Measurements from ENCODE around the gene RC3H1. TPM values are rescaled to one million over a fixed set of nuclear protein-coding genes. Genes with fewer than 3 reads are reported as not detected.

Gene RC3H1
- total RNA-seq, 1 experiment from 2014 or later: 26.9 TPM

- DNase-seq (ENCODE audit: unreplicated experiment): no peak
- no TSS peak for BruUV-seq (replicated peaks)
- Mint-ChIP-seq H3K27me3 (ENCODE audit: insufficient read depth, unreplicated experiment) (no peaks in the 10 kb centered on the region), H3K27ac (ENCODE audit: low read depth, unreplicated experiment) (no peak overlapping the region), H3K9me3 (ENCODE audit: unreplicated experiment) (no peaks in the 10 kb centered on the region), H3K4me1 (ENCODE audit: insufficient read depth, unreplicated experiment) (no peaks in the 10 kb centered on the region), H3K36me3 (ENCODE audit: insufficient read depth, unreplicated experiment) (no peaks in the 10 kb centered on the region), H3K4me3 (ENCODE audit: unreplicated experiment) (no peak overlapping the region)
- POLR2A ChIA-PET: no interaction called here
- intact Hi-C loops (cut with micrococcal nuclease): no loop called here
- CTCF ChIA-PET: interaction anchor here (0.6 to 0.7 kb wide), 3 partner anchors 20 to 315 kb away, joined by 3 to 4 read pairs (median 3); no protein-coding TSS in a partner anchor
- TF ChIP-seq, protein P1, sequence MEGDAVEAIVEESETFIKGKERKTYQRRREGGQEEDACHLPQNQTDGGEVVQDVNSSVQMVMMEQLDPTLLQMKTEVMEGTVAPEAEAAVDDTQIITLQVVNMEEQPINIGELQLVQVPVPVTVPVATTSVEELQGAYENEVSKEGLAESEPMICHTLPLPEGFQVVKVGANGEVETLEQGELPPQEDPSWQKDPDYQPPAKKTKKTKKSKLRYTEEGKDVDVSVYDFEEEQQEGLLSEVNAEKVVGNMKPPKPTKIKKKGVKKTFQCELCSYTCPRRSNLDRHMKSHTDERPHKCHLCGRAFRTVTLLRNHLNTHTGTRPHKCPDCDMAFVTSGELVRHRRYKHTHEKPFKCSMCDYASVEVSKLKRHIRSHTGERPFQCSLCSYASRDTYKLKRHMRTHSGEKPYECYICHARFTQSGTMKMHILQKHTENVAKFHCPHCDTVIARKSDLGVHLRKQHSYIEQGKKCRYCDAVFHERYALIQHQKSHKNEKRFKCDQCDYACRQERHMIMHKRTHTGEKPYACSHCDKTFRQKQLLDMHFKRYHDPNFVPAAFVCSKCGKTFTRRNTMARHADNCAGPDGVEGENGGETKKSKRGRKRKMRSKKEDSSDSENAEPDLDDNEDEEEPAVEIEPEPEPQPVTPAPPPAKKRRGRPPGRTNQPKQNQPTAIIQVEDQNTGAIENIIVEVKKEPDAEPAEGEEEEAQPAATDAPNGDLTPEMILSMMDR (IDR thresholded peaks at IDR 0.05; ENCODE audit: unreplicated experiment): no peak
These were observed 109.0 kb downstream of the RC3H1 start for GRCh38 chr1:173913111-173913510.

DNA sequence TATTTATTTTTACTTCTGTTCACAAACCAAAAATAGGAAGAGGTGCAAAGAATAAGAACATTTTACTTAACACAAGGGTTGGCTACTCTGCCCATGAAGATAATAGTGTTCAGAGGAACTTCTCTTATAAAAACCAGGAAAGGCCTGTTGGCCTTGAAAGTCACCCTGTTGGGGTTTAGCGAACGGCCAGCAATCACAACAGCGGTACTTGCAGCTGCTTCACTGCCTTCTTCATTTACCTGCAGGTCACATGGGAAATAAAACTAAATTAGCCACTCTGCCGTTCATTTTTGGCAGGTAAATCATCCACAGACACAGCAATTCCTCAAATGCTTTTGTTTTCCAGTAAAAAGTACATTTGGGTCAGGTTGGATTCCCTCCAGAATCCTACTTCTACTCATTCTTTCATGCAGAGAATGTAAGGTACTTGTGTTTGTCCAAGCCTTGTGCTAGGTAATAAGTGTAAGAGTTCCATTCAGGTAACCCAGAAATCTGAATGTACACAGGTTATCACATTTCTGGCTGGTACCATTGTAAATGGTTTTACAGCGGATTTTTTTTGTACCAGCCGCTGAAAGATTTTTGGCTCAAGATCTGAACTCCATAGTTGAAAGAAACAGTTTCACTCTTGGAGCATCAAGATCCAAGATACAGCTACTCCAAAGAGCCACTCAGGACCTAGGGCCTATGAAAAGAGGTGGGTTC is 118.2 kb downstream of the RC3H1 start:
- TF ChIP-seq, protein P1 (IDR thresholded peaks at IDR 0.05; ENCODE audit: unreplicated experiment): no peak
- Mint-ChIP-seq H3K4me3 (ENCODE audit: unreplicated experiment) (no peak overlapping the region), H3K9me3 (ENCODE audit: unreplicated experiment) (no peaks in the 10 kb centered on the region), H3K4me1 (ENCODE audit: insufficient read depth, unreplicated experiment) (no peaks in the 10 kb centered on the region), H3K27ac (ENCODE audit: low read depth, unreplicated experiment) (no peak overlapping the region), H3K27me3 (ENCODE audit: insufficient read depth, unreplicated experiment) (no peaks in the 10 kb centered on the region), H3K36me3 (ENCODE audit: insufficient read depth, unreplicated experiment) (no peaks in the 10 kb centered on the region)
- no TSS peak for BruUV-seq (replicated peaks)
- no peak for DNase-seq (ENCODE audit: unreplicated experiment)
- POLR2A ChIA-PET: interaction anchor here (1.0 kb wide), 1 partner anchor 11 kb away, joined by 3 read pairs; no protein-coding TSS in a partner anchor
- CTCF ChIA-PET: interaction anchor here (0.5 to 1.1 kb wide), 3 partner anchors 34 to 1162 kb away, joined by 3 read pairs; no protein-coding TSS in a partner anchor
- intact Hi-C loops (cut with micrococcal nuclease): no loop called here

GRCh38 chr1:173900992-173901391 is 121.2 kb downstream of the RC3H1 start:
- CTCF ChIA-PET: interaction anchor here (1.4 kb wide), 1 partner anchor 15 kb away, joined by 3 read pairs; no protein-coding TSS in a partner anchor
- BruUV-seq (replicated peaks): no TSS peak
- H3K9me3 Mint-ChIP-seq (ENCODE audit: unreplicated experiment): no peaks in the 10 kb centered on the region
- no peak overlapping the region for H3K27ac Mint-ChIP-seq (ENCODE audit: low read depth, unreplicated experiment)
- intact Hi-C loops (cut with micrococcal nuclease): no loop called here
- no peaks in the 10 kb centered on the region for H3K27me3 Mint-ChIP-seq (ENCODE audit: insufficient read depth, unreplicated experiment)
- H3K4me1 Mint-ChIP-seq (ENCODE audit: insufficient read depth, unreplicated experiment): no peaks in the 10 kb centered on the region
- no peaks in the 10 kb centered on the region for H3K36me3 Mint-ChIP-seq (ENCODE audit: insufficient read depth, unreplicated experiment)
- POLR2A ChIA-PET: no interaction called here
- no peak for DNase-seq (ENCODE audit: unreplicated experiment)
- TF ChIP-seq, protein P1 (IDR thresholded peaks at IDR 0.05; ENCODE audit: unreplicated experiment): no peak
- no peak overlapping the region for H3K4me3 Mint-ChIP-seq (ENCODE audit: unreplicated experiment)

DNA sequence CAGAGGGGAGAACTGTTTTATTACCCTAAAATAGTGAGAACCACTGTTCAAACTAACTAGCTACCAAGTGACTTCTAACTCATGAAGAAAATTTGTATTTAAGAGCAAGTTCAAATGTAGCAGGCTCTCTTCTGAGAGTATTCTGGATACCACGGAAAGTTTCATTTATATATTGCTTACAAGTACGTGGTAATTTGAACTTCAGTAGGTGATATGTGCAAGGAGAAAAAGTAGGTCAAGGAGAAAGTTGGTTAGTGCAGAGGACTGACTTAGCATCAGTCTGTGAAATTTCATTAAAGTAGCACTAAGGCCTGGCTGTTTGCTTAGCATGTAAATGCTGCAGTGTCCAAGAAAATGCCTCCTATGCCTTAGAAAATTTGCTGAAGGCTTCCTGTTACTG is 121.7 kb downstream of the RC3H1 start:
- ChIA-PET POLR2A (no interaction called here), CTCF (interaction anchor here (0.6 kb wide), 1 partner anchor 175 kb away, joined by 3 read pairs; no protein-coding TSS in a partner anchor)
- Mint-ChIP-seq H3K27ac (ENCODE audit: low read depth, unreplicated experiment) (no peak overlapping the region), H3K4me3 (ENCODE audit: unreplicated experiment) (no peak overlapping the region), H3K4me1 (ENCODE audit: insufficient read depth, unreplicated experiment) (no peaks in the 10 kb centered on the region), H3K27me3 (ENCODE audit: insufficient read depth, unreplicated experiment) (no peaks in the 10 kb centered on the region), H3K36me3 (ENCODE audit: insufficient read depth, unreplicated experiment) (no peaks in the 10 kb centered on the region), H3K9me3 (ENCODE audit: unreplicated experiment) (no peaks in the 10 kb centered on the region)
- TF ChIP-seq, protein P1 (IDR thresholded peaks at IDR 0.05; ENCODE audit: unreplicated experiment): no peak
- BruUV-seq (replicated peaks): no TSS peak
- no peak for DNase-seq (ENCODE audit: unreplicated experiment)
- intact Hi-C loops (cut with micrococcal nuclease): no loop called here
